HG03439 (cell line): ENCODE data around the gene FASTK.

Experiments
- ATAC-seq: cut with Tn5 transposase; IDR thresholded peaks from one replicate; pipeline ENCODE4 v1.9.1; 2021; ENCODE audit warnings: mild to moderate bottlenecking, moderate library complexity; ENCODE audit not compliant: unreplicated experiment

Gene FASTK

GRCh38 chr7:151100921-151101320, 20.3 kb upstream of the FASTK start:
- ATAC-seq = no peak

GRCh38 chr7:151099486-151100211, 19.0 kb upstream of the FASTK start:
- no peak for ATAC-seq

GRCh38 chr7:151095828-151096475, 15.3 kb upstream of the FASTK start:
- ATAC-seq = no peak

- no peak for ATAC-seq
These were observed 14.7 kb upstream of the FASTK start for GRCh38 chr7:151095123-151095797.

GRCh38 chr7:151094675-151095074, 14.1 kb upstream of the FASTK start:
- no peak for ATAC-seq

GRCh38 chr7:151093748-151094147, 13.1 kb upstream of the FASTK start:
- no peak for ATAC-seq

GRCh38 chr7:151091988-151092387, 11.4 kb upstream of the FASTK start:
- no peak for ATAC-seq

GRCh38 chr7:151091431-151091830, 10.8 kb upstream of the FASTK start:
- ATAC-seq = no peak

GRCh38 chr7:151091003-151091402, 10.4 kb upstream of the FASTK start:
- no peak for ATAC-seq

- ATAC-seq = no peak
These were observed 9.5 kb upstream of the FASTK start for GRCh38 chr7:151089893-151090730.

GRCh38 chr7:151088856-151089699, 8.5 kb upstream of the FASTK start:
- ATAC-seq = no peak

- no peak for ATAC-seq
These were observed 7.6 kb upstream of the FASTK start for GRCh38 chr7:151088019-151088855.

GRCh38 chr7:151087245-151088018, 6.8 kb upstream of the FASTK start:
- no peak for ATAC-seq

- ATAC-seq = no peak
These were observed 6.2 kb upstream of the FASTK start for GRCh38 chr7:151086802-151087244.

- ATAC-seq = peak; percentile 42
These were observed 5.3 kb upstream of the FASTK start, which contains the start of gene AGAP3 for GRCh38 chr7:151085691-151086620. AGAP3 (plus strand) TSS chr7:151086475; CDS start chr7:151086742, 267 bp downstream.

- no peak for ATAC-seq
These were observed 4.7 kb upstream of the FASTK start for GRCh38 chr7:151085329-151085690.

GRCh38 chr7:151083824-151084160, 3.2 kb upstream of the FASTK start:
- ATAC-seq = no peak
